ENCODE measurements around the gene CHST14.

CHST14 gene

GRCh38 chr15:40472171-40472727, 1.5 kb downstream of the CHST14 start:
- H3K9ac ChIP-seq (ENCODE audit: low read length) = peak overlapping the region; percentile 77; the same call in 1 of the 2 replicates
- no peak overlapping the region for H3K27ac ChIP-seq (ENCODE audit: low read depth, low read length, poor library complexity, severe bottlenecking)
- H3K4me3 ChIP-seq (ENCODE audit: low read depth, low read length, poor library complexity, severe bottlenecking) = peak overlapping the region; percentile 82
- H3F3A ChIP-seq (ENCODE audit: insufficient read depth, low read length) = peaks cover 8% of the 10 kb centered on the region; the same call in 1 of the 2 replicates
- H3K4me2 ChIP-seq (ENCODE audit: low read length) = peak overlapping the region; percentile 100
- no peaks in the 10 kb centered on the region; the same call in 1 of the 2 replicates for H3K27me3 ChIP-seq (ENCODE audit: insufficient read depth, low read length)
- H2AFZ ChIP-seq (ENCODE audit: low read length) = no peak overlapping the region
- H4K20me1 ChIP-seq (ENCODE audit: insufficient read depth, low read length) = no peaks in the 10 kb centered on the region
- H3K9me2 ChIP-seq (ENCODE audit: low read depth, low read length) = no peaks in the 10 kb centered on the region
- H3K79me2 ChIP-seq (ENCODE audit: insufficient read depth, low read length) = no peaks in the 10 kb centered on the region
- H3K36me3 ChIP-seq (ENCODE audit: insufficient read depth, low read length) = no peaks in the 10 kb centered on the region
- TF ChIP-seq, protein P1, sequence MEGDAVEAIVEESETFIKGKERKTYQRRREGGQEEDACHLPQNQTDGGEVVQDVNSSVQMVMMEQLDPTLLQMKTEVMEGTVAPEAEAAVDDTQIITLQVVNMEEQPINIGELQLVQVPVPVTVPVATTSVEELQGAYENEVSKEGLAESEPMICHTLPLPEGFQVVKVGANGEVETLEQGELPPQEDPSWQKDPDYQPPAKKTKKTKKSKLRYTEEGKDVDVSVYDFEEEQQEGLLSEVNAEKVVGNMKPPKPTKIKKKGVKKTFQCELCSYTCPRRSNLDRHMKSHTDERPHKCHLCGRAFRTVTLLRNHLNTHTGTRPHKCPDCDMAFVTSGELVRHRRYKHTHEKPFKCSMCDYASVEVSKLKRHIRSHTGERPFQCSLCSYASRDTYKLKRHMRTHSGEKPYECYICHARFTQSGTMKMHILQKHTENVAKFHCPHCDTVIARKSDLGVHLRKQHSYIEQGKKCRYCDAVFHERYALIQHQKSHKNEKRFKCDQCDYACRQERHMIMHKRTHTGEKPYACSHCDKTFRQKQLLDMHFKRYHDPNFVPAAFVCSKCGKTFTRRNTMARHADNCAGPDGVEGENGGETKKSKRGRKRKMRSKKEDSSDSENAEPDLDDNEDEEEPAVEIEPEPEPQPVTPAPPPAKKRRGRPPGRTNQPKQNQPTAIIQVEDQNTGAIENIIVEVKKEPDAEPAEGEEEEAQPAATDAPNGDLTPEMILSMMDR (IDR thresholded peaks at IDR 0.05; ENCODE audit: low read length) = no peak
- TF ChIP-seq EZH2 (IDR thresholded peaks at IDR 0.05; ENCODE audit: borderline replicate concordance, low read length) = no peak
- H3K4me1 ChIP-seq (ENCODE audit: insufficient read depth, low read length, severe bottlenecking) = peaks cover 18% of the 10 kb centered on the region
- H3K9me3 ChIP-seq (ENCODE audit: low read length) = no peaks in the 10 kb centered on the region

GRCh38 chr15:40474581-40474980, 3.8 kb downstream of the CHST14 start:
- Histone ChIP-seq H3K9me2 (ENCODE audit: low read depth, low read length) (no peaks in the 10 kb centered on the region), H3K27ac (ENCODE audit: low read depth, low read length, poor library complexity, severe bottlenecking) (no peak overlapping the region), H3K9me3 (ENCODE audit: low read length) (no peaks in the 10 kb centered on the region), H3K36me3 (ENCODE audit: insufficient read depth, low read length) (no peaks in the 10 kb centered on the region), H3K4me2 (ENCODE audit: low read length) (no peak overlapping the region), H3K79me2 (ENCODE audit: insufficient read depth, low read length) (no peaks in the 10 kb centered on the region), H3K9ac (ENCODE audit: low read length) (no peak overlapping the region), H3K27me3 (ENCODE audit: insufficient read depth, low read length) (no peaks in the 10 kb centered on the region; the same call in 1 of the 2 replicates), H3F3A (ENCODE audit: insufficient read depth, low read length) (peaks cover 3% of the 10 kb centered on the region; the same call in 1 of the 2 replicates), H3K4me3 (ENCODE audit: low read depth, low read length, poor library complexity, severe bottlenecking) (no peak overlapping the region), H2AFZ (ENCODE audit: low read length) (no peak overlapping the region), H3K4me1 (ENCODE audit: insufficient read depth, low read length, severe bottlenecking) (peaks cover 18% of the 10 kb centered on the region), H4K20me1 (ENCODE audit: insufficient read depth, low read length) (no peaks in the 10 kb centered on the region)
- no peak for TF ChIP-seq EZH2 (IDR thresholded peaks at IDR 0.05; ENCODE audit: borderline replicate concordance, low read length)
- TF ChIP-seq, protein P1 (IDR thresholded peaks at IDR 0.05; ENCODE audit: low read length) = no peak

DNA sequence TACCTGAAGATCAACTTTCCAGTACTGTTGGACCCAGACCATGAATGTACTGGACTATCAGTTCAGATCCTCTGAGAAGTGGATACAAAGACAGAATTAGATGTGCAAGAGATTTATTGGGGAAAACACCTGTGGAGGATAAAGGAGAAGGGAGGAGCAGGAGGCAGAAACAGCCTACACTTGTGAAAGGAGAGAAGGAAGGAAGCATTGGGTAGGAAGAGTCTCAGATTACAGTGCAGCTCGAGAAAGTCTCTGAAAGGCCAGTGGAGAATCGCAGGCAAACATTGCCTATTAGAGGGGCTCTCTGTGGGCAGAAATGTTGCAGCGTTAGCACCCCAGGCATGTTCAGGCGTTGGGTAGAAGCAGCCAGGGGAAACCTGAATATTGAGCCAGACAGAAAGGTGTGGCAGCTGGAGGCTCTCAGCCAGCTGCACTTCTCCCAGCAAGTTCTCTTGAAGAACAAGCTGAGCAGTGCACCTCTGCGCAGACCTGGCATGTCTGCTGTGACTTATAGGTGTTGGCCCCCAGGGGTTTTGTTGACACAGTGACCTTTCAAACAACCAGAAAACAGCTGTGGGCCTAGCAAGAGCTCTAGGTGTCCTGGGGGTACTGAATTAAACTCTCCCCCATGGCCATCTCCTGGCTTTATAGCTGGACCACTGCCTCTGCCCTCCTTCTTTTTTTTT, 7.0 kb downstream of the CHST14 start:
- Histone ChIP-seq H3K4me3 (ENCODE audit: low read depth, low read length, poor library complexity, severe bottlenecking) (no peak overlapping the region), H3K9ac (ENCODE audit: low read length) (no peak overlapping the region), H3K4me1 (ENCODE audit: insufficient read depth, low read length, severe bottlenecking) (no peaks in the 10 kb centered on the region)

More for the DNA sequence above, 7.0 kb downstream of the CHST14 start:
- H3F3A ChIP-seq (ENCODE audit: insufficient read depth, low read length) = no peaks in the 10 kb centered on the region
- no peaks in the 10 kb centered on the region for H3K9me2 ChIP-seq (ENCODE audit: low read depth, low read length)
- no peak overlapping the region for H2AFZ ChIP-seq (ENCODE audit: low read length)
- no peaks in the 10 kb centered on the region; the same call in 1 of the 2 replicates for H3K27me3 ChIP-seq (ENCODE audit: insufficient read depth, low read length)
- TF ChIP-seq, protein P1 (IDR thresholded peaks at IDR 0.05; ENCODE audit: low read length) = no peak
- no peak for TF ChIP-seq EZH2 (IDR thresholded peaks at IDR 0.05; ENCODE audit: borderline replicate concordance, low read length)
- no peaks in the 10 kb centered on the region for H3K79me2 ChIP-seq (ENCODE audit: insufficient read depth, low read length)
- no peaks in the 10 kb centered on the region for H3K9me3 ChIP-seq (ENCODE audit: low read length)
- no peaks in the 10 kb centered on the region for H4K20me1 ChIP-seq (ENCODE audit: insufficient read depth, low read length)
- no peak overlapping the region for H3K27ac ChIP-seq (ENCODE audit: low read depth, low read length, poor library complexity, severe bottlenecking)
- no peaks in the 10 kb centered on the region for H3K36me3 ChIP-seq (ENCODE audit: insufficient read depth, low read length)
- H3K4me2 ChIP-seq (ENCODE audit: low read length) = no peak overlapping the region
